HG03039 (cell line): Measurements from ENCODE around the gene LPCAT1.
"Not testable (repeated sequence)": the region's sequence is repeated elsewhere in the genome, so short reads cannot be mapped to it uniquely, and the experiment has no call there.

ENCODE experiments used
- ATAC-seq: cut with Tn5 transposase; IDR thresholded peaks from one replicate; pipeline ENCODE4 v1.9.1; 2021; ENCODE audit warnings: mild to moderate bottlenecking, moderate library complexity; ENCODE audit not compliant: unreplicated experiment

The LPCAT1 gene

GRCh38 chr5:1523793-1524480 lies at the start of gene LPCAT1:
Gene LPCAT1, minus strand, starts transcription at chr5:1523960. Its CDS starts 116 bp downstream, at chr5:1523844.
- peak; percentile 72 for ATAC-seq

- not testable (repeated sequence) for ATAC-seq
Observed at GRCh38 chr5:1571875-1572274, 48.1 kb upstream of the LPCAT1 start.

DNA sequence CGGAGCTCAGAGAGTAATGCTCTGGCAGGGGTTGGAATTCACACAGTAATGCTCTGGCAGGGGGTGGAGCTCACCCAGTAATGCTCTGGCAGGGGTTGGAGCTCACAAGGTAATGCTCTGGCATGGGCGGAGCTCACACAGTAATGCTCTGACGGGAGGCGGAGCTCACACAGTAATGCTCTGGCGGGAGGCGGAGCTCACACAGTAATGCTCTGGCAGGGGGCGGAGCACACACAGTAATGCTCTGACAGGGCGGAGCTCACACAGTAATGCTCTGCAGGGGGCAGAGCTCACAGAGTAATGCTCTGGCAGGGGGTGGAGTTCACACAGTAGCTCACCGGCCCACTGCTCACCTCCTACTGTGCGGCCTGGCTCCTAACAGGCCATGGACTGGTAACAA lies 47.2 kb upstream of the LPCAT1 start:
- ATAC-seq = no peak

DNA sequence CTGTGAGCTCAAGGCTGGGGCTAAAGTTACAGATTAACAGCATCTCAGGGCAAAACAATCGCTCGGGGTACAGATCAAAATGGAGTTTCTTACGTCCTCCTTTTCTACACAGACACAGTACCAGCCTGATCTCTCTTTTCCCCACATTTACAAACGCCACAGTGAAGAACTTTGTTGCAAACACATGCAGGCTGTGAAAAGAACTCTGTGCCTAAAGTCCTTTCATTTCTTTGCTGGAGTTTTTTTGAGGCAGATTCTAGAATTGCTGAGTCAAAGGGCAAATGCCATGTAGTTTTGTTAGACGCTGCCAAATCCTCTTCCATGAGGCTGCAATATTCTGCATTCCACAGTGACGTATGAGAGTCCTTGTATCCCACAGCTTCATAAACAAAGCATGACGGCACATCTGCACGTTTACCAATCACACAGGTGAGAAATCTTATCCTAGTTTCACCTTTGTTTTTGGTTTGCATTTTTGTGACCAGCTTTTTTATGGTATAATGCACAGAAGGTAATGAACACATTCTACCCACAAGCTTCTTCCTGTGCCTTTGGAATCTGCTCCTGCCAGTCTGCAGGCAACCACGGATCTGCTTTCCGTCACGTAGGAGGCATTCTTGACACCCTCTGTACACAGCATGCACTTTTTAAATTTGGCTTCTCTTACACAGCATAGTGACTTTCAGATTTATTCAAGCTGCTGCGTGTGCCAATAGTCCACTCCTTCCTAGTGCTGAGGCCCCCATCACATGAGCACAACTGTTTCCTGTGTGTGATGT lies 44.6 kb upstream of the LPCAT1 start:
- ATAC-seq = no peak

GRCh38 chr5:1567527-1568200 lies 43.9 kb upstream of the LPCAT1 start:
- ATAC-seq = not testable (repeated sequence)

- ATAC-seq = no peak
Observed at GRCh38 chr5:1565737-1566734, 42.3 kb upstream of the LPCAT1 start.

GRCh38 chr5:1564824-1565736 lies 41.3 kb upstream of the LPCAT1 start:
- no peak for ATAC-seq

DNA sequence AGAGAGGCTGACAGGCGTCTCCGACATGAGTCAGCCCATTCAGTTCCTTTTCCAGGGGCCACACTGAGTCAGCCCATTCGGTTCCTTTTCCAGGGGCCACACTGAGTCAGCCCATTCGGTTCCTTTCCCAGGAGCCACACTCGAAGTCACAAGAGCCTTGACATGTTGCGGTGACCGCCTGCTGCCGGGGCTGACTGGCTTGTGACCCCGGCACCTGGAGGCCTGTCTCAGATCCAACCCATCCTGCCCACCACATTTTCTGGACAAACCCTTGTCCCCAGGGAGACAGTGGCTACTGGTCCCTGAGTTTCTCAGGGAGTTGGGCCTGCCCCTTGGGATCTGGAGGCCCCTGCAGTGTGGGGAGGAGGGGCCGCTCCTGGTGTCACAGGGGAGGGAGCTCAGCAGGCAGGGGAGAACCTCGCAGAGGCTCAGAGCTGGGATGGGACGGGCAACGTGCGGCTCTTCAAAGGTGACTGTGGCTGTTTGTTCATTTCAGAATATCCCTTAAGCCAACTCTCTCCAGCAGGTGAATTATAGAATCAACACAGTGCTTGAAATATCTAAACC lies 40.5 kb upstream of the LPCAT1 start:
- no peak for ATAC-seq

DNA sequence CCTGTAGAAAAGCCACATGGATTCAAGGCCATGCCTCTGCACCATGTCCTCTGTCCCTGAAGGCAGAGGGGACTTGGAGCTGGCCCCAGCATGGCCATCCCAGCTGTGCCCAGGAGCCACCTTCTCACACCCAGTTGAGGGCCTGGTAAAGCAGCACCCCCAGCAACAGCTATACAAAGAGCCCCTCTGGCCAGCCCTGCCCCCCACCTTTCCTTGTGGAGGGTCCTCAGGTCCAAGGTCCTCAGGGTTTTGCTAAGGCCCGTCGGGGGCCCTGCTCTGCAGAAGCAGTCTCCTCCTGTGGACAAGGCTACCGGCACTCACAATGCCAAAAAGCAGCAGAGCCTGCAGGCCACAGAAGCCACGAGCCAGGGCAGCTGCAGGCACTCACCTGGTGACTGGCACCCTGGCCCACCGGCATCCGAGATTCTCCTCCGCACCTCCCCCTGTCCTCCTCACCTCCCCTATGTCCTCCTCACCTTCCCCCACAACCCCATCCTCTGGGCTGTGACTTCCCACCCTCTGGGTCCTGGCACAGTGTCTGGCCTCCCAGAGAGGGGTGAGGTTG lies 39.9 kb upstream of the LPCAT1 start:
- ATAC-seq = no peak

DNA sequence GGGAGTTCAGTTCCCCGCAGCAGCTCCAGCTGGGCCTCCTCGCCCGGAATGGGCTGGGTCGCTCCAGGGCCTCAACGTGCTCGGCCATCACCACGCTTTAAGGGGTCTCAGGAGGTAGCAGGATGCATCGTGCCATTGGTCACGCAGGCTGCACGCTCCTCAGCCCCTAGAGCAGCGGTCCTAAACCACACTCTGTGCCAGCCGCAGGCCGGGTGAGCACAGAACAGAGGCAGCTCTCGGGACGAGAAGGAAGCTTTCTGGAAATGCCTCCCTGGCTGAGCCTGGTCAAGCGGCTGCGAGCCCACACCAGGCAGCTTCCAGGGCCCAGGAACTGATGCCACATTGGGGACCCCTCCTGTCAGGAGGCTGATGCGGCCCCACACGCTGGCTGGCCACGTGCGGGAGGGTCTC lies 39.3 kb upstream of the LPCAT1 start:
- ATAC-seq = no peak

DNA sequence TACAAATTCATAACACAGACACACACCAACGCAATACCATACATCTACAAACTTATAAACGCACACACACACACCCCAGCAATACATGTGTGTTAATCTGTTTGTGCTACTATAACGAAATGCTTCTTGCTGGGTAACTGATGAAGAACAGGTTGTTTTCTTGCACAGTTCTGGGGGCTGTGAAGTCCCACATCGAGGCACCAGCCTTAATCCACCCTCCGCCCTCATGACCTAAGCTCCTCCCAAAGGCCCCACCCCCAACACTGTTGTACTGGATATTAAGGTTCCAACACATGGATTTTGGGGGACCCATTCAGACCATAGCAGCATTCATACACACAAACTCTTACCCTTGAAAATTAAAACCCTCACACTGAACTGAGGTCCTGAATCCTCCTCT lies 38.8 kb upstream of the LPCAT1 start:
- no peak for ATAC-seq

DNA sequence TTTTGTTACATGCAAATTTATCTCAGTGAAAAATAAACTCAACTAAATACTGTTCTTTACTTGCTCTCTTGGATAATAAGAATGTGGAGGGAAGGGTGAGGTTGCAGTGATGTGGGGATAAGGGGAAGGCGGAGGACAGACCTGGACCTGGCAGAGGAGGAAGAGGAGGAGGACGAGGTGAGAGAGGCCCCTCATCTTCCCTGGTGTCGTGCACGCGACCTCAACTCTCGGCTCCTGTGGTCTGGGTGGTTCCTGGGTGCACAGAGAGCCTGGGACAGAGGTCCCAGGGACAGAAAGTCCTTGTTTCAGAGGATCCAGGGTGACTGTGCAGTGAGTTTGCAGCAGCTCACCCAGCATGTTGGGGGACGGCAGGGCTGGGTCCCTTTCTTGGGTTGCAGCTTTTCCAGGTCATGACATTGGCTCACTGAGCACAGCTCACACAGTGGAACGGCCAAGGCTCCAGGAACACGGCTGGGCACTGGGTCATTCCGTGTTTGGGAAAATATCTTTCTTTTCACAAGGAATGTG lies 37.7 kb upstream of the LPCAT1 start:
- ATAC-seq = no peak

DNA sequence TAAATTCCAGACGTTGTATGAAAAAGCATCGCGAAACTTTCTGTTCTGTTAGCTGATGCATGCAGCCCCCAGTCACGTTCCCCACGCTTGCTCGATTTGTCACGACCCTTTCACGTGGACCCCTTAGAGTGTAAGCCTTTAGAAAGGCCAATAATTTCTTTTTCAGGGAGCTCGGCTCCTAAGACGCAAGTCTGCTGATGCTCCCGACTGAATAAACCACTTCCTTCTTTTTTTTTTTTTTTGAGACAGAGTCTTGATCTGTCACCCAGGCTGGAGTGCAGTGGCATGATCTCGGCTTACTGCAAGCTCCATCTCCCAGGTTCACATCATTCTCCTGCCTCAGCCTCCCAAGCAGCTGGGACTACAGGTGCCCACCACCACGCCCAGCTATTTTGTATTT lies 36.7 kb upstream of the LPCAT1 start:
- ATAC-seq = not testable (repeated sequence)

DNA sequence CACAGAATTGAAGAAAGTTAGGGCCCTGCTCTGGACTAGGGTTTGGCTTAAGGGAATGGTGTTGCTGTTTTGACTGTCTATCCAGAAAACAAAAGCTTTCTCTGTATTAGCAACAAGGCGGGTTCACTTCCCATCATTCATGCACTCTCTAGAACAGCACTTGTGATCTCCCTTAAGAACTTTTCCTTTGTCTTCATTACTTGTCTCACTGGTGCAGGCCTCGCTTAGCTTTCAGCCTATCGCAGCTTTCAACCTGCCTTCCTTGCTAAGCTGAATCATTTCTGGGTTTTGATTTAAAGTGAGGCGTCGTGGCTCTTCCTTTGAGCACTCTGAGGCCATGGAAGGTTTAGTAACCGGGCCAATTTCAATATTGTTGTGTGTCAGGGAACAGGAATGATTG lies 35.2 kb upstream of the LPCAT1 start:
- ATAC-seq = no peak

DNA sequence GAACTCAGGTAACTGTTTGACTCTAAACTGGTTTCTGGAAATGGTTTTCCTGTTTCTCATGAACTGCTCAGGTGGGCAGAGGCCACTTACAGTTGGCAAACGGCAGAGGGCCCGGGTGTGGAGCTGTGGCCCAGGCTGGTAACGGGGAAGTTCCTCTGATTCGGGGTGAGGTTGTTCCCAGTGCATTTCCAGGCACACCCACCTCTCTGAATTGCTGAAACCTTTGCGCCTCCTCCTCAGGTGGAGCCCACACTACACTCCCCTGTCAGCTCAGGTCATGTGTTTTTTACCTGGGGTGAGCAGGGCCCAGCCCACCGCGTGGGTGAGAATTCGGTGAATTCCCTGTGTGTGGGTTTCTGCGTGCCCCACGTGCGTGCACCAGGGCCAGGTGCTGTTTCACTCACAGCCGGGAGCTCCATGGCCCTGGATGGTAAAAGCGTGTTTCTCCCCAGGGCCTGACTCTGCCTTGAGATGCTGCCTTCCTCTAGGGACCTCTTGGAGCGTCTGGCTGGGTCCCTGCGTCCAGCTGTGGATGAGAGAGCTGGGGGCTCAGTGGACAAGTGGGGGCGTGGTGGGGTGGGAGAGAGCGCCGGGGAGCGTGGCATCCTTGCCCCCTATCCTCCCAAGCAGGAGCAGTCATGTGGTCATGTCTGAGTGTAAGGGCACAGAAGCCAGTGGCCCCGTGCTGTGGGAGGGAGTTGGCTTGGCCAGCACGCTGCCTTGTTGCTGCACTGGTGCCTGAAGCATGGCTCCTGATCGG lies 33.5 kb upstream of the LPCAT1 start:
- ATAC-seq = no peak

GRCh38 chr5:1555808-1556731 lies 32.3 kb upstream of the LPCAT1 start:
- no peak for ATAC-seq
